Measurements from ENCODE around the gene OTUB2.

The OTUB2 gene

GRCh38 chr14:94011795-94012194, 14.3 kb upstream of the OTUB2 start:
- Histone ChIP-seq H4K91ac (ENCODE audit: low read depth, low read length) (no peak overlapping the region), H3K27ac (ENCODE audit: low read depth, low read length) (no peak overlapping the region), H3K27me3 (ENCODE audit: insufficient read depth, low read length) (no peaks in the 10 kb centered on the region), H2BK120ac (ENCODE audit: insufficient read depth, low read length, poor library complexity) (no peak overlapping the region), H2AFZ (ENCODE audit: insufficient read depth, low read length, poor library complexity) (no peak overlapping the region), H3K9me3 (ENCODE audit: insufficient read depth, low read depth, low read length) (no peaks in the 10 kb centered on the region), H3K79me2 (ENCODE audit: control insufficient read depth, insufficient read depth, low read length, poor library complexity) (no peaks in the 10 kb centered on the region), H3K23ac (ENCODE audit: low read length) (no peak overlapping the region), H3K4ac (ENCODE audit: low read depth, low read length) (no peak overlapping the region), H3K9ac (ENCODE audit: low read length) (no peak overlapping the region), H4K12ac (ENCODE audit: low read depth, low read length) (no peak overlapping the region), H2BK12ac (ENCODE audit: low read length) (no peak overlapping the region), H3K36me3 (ENCODE audit: control insufficient read depth in 1 of 2, insufficient read depth in 2 of 2, low read length in 2 of 2) (no peaks in the 10 kb centered on the region), H4K8ac (ENCODE audit: low read depth, low read length) (no peak overlapping the region), H3K4me2 (ENCODE audit: low read length) (no peak overlapping the region), H3K18ac (ENCODE audit: low read length) (no peak overlapping the region), H3K4me3 (ENCODE audit: low read depth, low read length) (no peak overlapping the region), H2BK5ac (ENCODE audit: low read depth, low read length, poor library complexity) (no peak overlapping the region), H3K79me1 (ENCODE audit: low read length) (no peaks in the 10 kb centered on the region), H3K14ac (ENCODE audit: low read length) (no peak overlapping the region), H3K4me1 (ENCODE audit: control insufficient read depth in 1 of 2, insufficient read depth in 2 of 2, low read length in 2 of 2) (no peaks in the 10 kb centered on the region), H2AK5ac (ENCODE audit: low read length) (no peak overlapping the region)
- no CpG with 5 or more reads among the region's 2 CpGs for WGBS (ENCODE audit: extremely low coverage, insufficient coverage, insufficient read length)
- no peak for DNase-seq

GRCh38 chr14:94014382-94014781, 11.8 kb upstream of the OTUB2 start:
- Histone ChIP-seq H3K4me3 (ENCODE audit: low read depth, low read length) (no peak overlapping the region), H2BK12ac (ENCODE audit: low read length) (no peak overlapping the region), H3K27ac (ENCODE audit: low read depth, low read length) (no peak overlapping the region), H2BK120ac (ENCODE audit: insufficient read depth, low read length, poor library complexity) (no peak overlapping the region), H3K23ac (ENCODE audit: low read length) (no peak overlapping the region), H4K12ac (ENCODE audit: low read depth, low read length) (no peak overlapping the region), H3K27me3 (ENCODE audit: insufficient read depth, low read length) (no peaks in the 10 kb centered on the region), H3K4me1 (ENCODE audit: control insufficient read depth in 1 of 2, insufficient read depth in 2 of 2, low read length in 2 of 2) (peaks cover 0 to 4% of the 10 kb centered on the region in 2 experiments), H3K9me3 (ENCODE audit: insufficient read depth, low read depth, low read length) (no peaks in the 10 kb centered on the region), H3K36me3 (ENCODE audit: control insufficient read depth in 1 of 2, insufficient read depth in 2 of 2, low read length in 2 of 2) (no peaks in the 10 kb centered on the region), H3K14ac (ENCODE audit: low read length) (no peak overlapping the region), H3K4ac (ENCODE audit: low read depth, low read length) (no peak overlapping the region), H3K79me1 (ENCODE audit: low read length) (no peaks in the 10 kb centered on the region), H4K8ac (ENCODE audit: low read depth, low read length) (no peak overlapping the region), H3K18ac (ENCODE audit: low read length) (no peak overlapping the region), H3K79me2 (ENCODE audit: control insufficient read depth, insufficient read depth, low read length, poor library complexity) (no peaks in the 10 kb centered on the region), H3K4me2 (ENCODE audit: low read length) (no peak overlapping the region), H2BK5ac (ENCODE audit: low read depth, low read length, poor library complexity) (no peak overlapping the region), H2AK5ac (ENCODE audit: low read length) (no peak overlapping the region), H2AFZ (ENCODE audit: insufficient read depth, low read length, poor library complexity) (no peak overlapping the region), H4K91ac (ENCODE audit: low read depth, low read length) (no peak overlapping the region), H3K9ac (ENCODE audit: low read length) (no peak overlapping the region)
- no CpG with 5 or more reads among the region's 6 CpGs for WGBS (ENCODE audit: extremely low coverage, insufficient coverage, insufficient read length)
- no peak for DNase-seq

- H3K4me2 ChIP-seq (ENCODE audit: low read length) = no peak overlapping the region
- no peak overlapping the region for H3K23ac ChIP-seq (ENCODE audit: low read length)
- no peak overlapping the region for H4K91ac ChIP-seq (ENCODE audit: low read depth, low read length)
- no peaks in the 10 kb centered on the region for H3K79me2 ChIP-seq (ENCODE audit: control insufficient read depth, insufficient read depth, low read length, poor library complexity)
- H2BK5ac ChIP-seq (ENCODE audit: low read depth, low read length, poor library complexity) = no peak overlapping the region
- no peak overlapping the region for H3K4me3 ChIP-seq (ENCODE audit: low read depth, low read length)
- no peak for DNase-seq
- H2BK120ac ChIP-seq (ENCODE audit: insufficient read depth, low read length, poor library complexity) = no peak overlapping the region
- H3K27ac ChIP-seq (ENCODE audit: low read depth, low read length) = no peak overlapping the region
- no peak overlapping the region for H3K18ac ChIP-seq (ENCODE audit: low read length)
- no peak overlapping the region for H2AK5ac ChIP-seq (ENCODE audit: low read length)
- H3K4ac ChIP-seq (ENCODE audit: low read depth, low read length) = no peak overlapping the region
- no peak overlapping the region for H3K9ac ChIP-seq (ENCODE audit: low read length)
- no peak overlapping the region for H2AFZ ChIP-seq (ENCODE audit: insufficient read depth, low read length, poor library complexity)
- no peak overlapping the region for H4K8ac ChIP-seq (ENCODE audit: low read depth, low read length)
- H3K9me3 ChIP-seq (ENCODE audit: insufficient read depth, low read depth, low read length) = peaks cover 2% of the 10 kb centered on the region
- no CpG with 5 or more reads among the region's 2 CpGs for WGBS (ENCODE audit: extremely low coverage, insufficient coverage, insufficient read length)
- peaks cover 0 to 4% of the 10 kb centered on the region in 2 experiments for H3K4me1 ChIP-seq (ENCODE audit: control insufficient read depth in 1 of 2, insufficient read depth in 2 of 2, low read length in 2 of 2)
- H3K27me3 ChIP-seq (ENCODE audit: insufficient read depth, low read length) = no peaks in the 10 kb centered on the region
- H3K14ac ChIP-seq (ENCODE audit: low read length) = no peak overlapping the region
- H4K12ac ChIP-seq (ENCODE audit: low read depth, low read length) = no peak overlapping the region
- no peak overlapping the region for H2BK12ac ChIP-seq (ENCODE audit: low read length)
- H3K36me3 ChIP-seq (ENCODE audit: control insufficient read depth in 1 of 2, insufficient read depth in 2 of 2, low read length in 2 of 2) = no peaks in the 10 kb centered on the region
- H3K79me1 ChIP-seq (ENCODE audit: low read length) = no peaks in the 10 kb centered on the region
These were observed 10.9 kb upstream of the OTUB2 start for GRCh38 chr14:94015223-94015622.

GRCh38 chr14:94016446-94016976, 9.6 kb upstream of the OTUB2 start:
- H2BK120ac ChIP-seq (ENCODE audit: insufficient read depth, low read length, poor library complexity) = no peak overlapping the region
- DNase-seq = no peak
- H3K9ac ChIP-seq (ENCODE audit: low read length) = no peak overlapping the region
- no peak overlapping the region for H3K4ac ChIP-seq (ENCODE audit: low read depth, low read length)
- peaks cover 2% of the 10 kb centered on the region for H3K9me3 ChIP-seq (ENCODE audit: insufficient read depth, low read depth, low read length)
- H3K27ac ChIP-seq (ENCODE audit: low read depth, low read length) = no peak overlapping the region
- no peak overlapping the region for H2BK5ac ChIP-seq (ENCODE audit: low read depth, low read length, poor library complexity)
- no peak overlapping the region for H4K8ac ChIP-seq (ENCODE audit: low read depth, low read length)
- H3K23ac ChIP-seq (ENCODE audit: low read length) = no peak overlapping the region
- H2BK12ac ChIP-seq (ENCODE audit: low read length) = no peak overlapping the region
- H3K4me1 ChIP-seq (ENCODE audit: control insufficient read depth in 1 of 2, insufficient read depth in 2 of 2, low read length in 2 of 2) = peaks cover 0 to 4% of the 10 kb centered on the region in 2 experiments
- H4K12ac ChIP-seq (ENCODE audit: low read depth, low read length) = no peak overlapping the region
- H3K4me3 ChIP-seq (ENCODE audit: low read depth, low read length) = no peak overlapping the region
- H2AK5ac ChIP-seq (ENCODE audit: low read length) = no peak overlapping the region
- H2AFZ ChIP-seq (ENCODE audit: insufficient read depth, low read length, poor library complexity) = no peak overlapping the region
- H3K79me2 ChIP-seq (ENCODE audit: control insufficient read depth, insufficient read depth, low read length, poor library complexity) = no peaks in the 10 kb centered on the region
- no peaks in the 10 kb centered on the region for H3K27me3 ChIP-seq (ENCODE audit: insufficient read depth, low read length)
- H3K79me1 ChIP-seq (ENCODE audit: low read length) = peaks cover 2% of the 10 kb centered on the region
- H4K91ac ChIP-seq (ENCODE audit: low read depth, low read length) = no peak overlapping the region
- WGBS (ENCODE audit: extremely low coverage, insufficient coverage, insufficient read length) = no CpG with 5 or more reads among the region's 8 CpGs
- H3K36me3 ChIP-seq (ENCODE audit: control insufficient read depth in 1 of 2, insufficient read depth in 2 of 2, low read length in 2 of 2) = no peaks in the 10 kb centered on the region
- no peak overlapping the region for H3K4me2 ChIP-seq (ENCODE audit: low read length)
- H3K18ac ChIP-seq (ENCODE audit: low read length) = no peak overlapping the region
- H3K14ac ChIP-seq (ENCODE audit: low read length) = no peak overlapping the region

Measured in trophoblast cell (in vitro differentiated cells and primary cell).